ENCODE results near the gene MARCHF2. TPM values are rescaled to one million over a fixed set of nuclear protein-coding genes. Genes with fewer than 3 reads are reported as not detected.

MARCHF2 gene
- total RNA-seq, 1 donor from 2014 or later: 16.9 TPM

- intact Hi-C loops (cut with micrococcal nuclease): no loop called here
Observed at GRCh38 chr19:8387688-8388611, 25.2 kb upstream of the MARCHF2 start.

GRCh38 chr19:8388612-8388958 is 24.5 kb upstream of the MARCHF2 start:
- intact Hi-C loops (cut with micrococcal nuclease): no loop called here

- intact Hi-C loops (cut with micrococcal nuclease): loop anchor here (1.0 to 10.0 kb wide), 8 partner anchors 23 to 465 kb away; partner anchors contain the start of genes ANGPTL4, CTXN1, HNRNPM and KANK3
Observed at GRCh38 chr19:8389891-8390616, 23.1 kb upstream of the MARCHF2 start, which contains the start of gene RAB11B. TSS of gene RAB11B (plus strand) at chr19:8390360. CDS start at chr19:8390417, 57 bp downstream.

GRCh38 chr19:8390617-8390981 is 22.5 kb upstream of the MARCHF2 start:
- intact Hi-C loops (cut with micrococcal nuclease): loop anchor here (1.0 to 10.0 kb wide), 8 partner anchors 23 to 466 kb away; partner anchors contain the start of genes ANGPTL4, CTXN1, HNRNPM and KANK3

GRCh38 chr19:8391198-8392016 is 21.7 kb upstream of the MARCHF2 start:
- intact Hi-C loops (cut with micrococcal nuclease): loop anchor here (2.0 to 10.0 kb wide), 3 partner anchors 123 to 467 kb away; partner anchors contain the start of genes CTXN1, SNAPC2, TIMM44 and ZNF414

GRCh38 chr19:8392017-8392591 is 21.0 kb upstream of the MARCHF2 start:
- intact Hi-C loops (cut with micrococcal nuclease): loop anchor here (10.0 kb wide), 1 partner anchor 467 kb away; the partner anchor contains the start of genes CTXN1 and SNAPC2

GRCh38 chr19:8393192-8393870 is 19.8 kb upstream of the MARCHF2 start:
- intact Hi-C loops (cut with micrococcal nuclease): loop anchor here (10.0 kb wide), 1 partner anchor 469 kb away; the partner anchor contains the start of genes CTXN1 and SNAPC2

- intact Hi-C loops (cut with micrococcal nuclease): loop anchor here (10.0 kb wide), 1 partner anchor 469 kb away; the partner anchor contains the start of genes CTXN1 and SNAPC2
Observed at GRCh38 chr19:8393871-8394250, 19.2 kb upstream of the MARCHF2 start.

GRCh38 chr19:8395621-8396082 is 17.5 kb upstream of the MARCHF2 start:
- intact Hi-C loops (cut with micrococcal nuclease): loop anchor here (1.0 to 10.0 kb wide), 2 partner anchors 41 to 471 kb away; partner anchors contain the start of genes CTXN1 and SNAPC2

GRCh38 chr19:8396185-8396562 is 16.9 kb upstream of the MARCHF2 start:
- intact Hi-C loops (cut with micrococcal nuclease): loop anchor here (1.0 to 10.0 kb wide), 2 partner anchors 42 to 471 kb away; partner anchors contain the start of genes CTXN1 and SNAPC2

- intact Hi-C loops (cut with micrococcal nuclease): loop anchor here (1.0 to 10.0 kb wide), 2 partner anchors 42 to 472 kb away; partner anchors contain the start of genes CTXN1 and SNAPC2
Observed at GRCh38 chr19:8396563-8397203, 16.4 kb upstream of the MARCHF2 start.

GRCh38 chr19:8397271-8397670 is 15.8 kb upstream of the MARCHF2 start:
- intact Hi-C loops (cut with micrococcal nuclease): loop anchor here (10.0 kb wide), 1 partner anchor 472 kb away; the partner anchor contains the start of genes CTXN1 and SNAPC2

- intact Hi-C loops (cut with micrococcal nuclease): loop anchor here (10.0 kb wide), 1 partner anchor 473 kb away; the partner anchor contains the start of genes CTXN1 and SNAPC2
Observed at GRCh38 chr19:8397746-8398310, 15.3 kb upstream of the MARCHF2 start.

GRCh38 chr19:8398311-8398771 is 14.8 kb upstream of the MARCHF2 start:
- intact Hi-C loops (cut with micrococcal nuclease): loop anchor here (10.0 kb wide), 1 partner anchor 474 kb away; the partner anchor contains the start of genes CTXN1 and SNAPC2

GRCh38 chr19:8399681-8400188 is 13.4 kb upstream of the MARCHF2 start:
- intact Hi-C loops (cut with micrococcal nuclease): loop anchor here (10.0 kb wide), 1 partner anchor 475 kb away; the partner anchor contains the start of genes CTXN1 and SNAPC2

GRCh38 chr19:8401981-8402411 is 11.1 kb upstream of the MARCHF2 start:
- intact Hi-C loops (cut with micrococcal nuclease): no loop called here

GRCh38 chr19:8403098-8403819 is 9.8 kb upstream of the MARCHF2 start:
- intact Hi-C loops (cut with micrococcal nuclease): no loop called here

Data from T-helper 2 cell treated with Interferon-gamma antibody and Interleukin-4, amounts not matched to agents 100 ng/mL and 5 ng/mL, for 36 hours (primary cell).